Stimulated activated CD4-positive, alpha-beta T cell treated with anti-CD3 and anti-CD28 coated beads, Interleukin-4, amount 100 ng/mL, for 1 hour (primary cell): Measurements from ENCODE around the gene AMOT.

Experiments used
- DNase-seq: peaks from one replicate; pipeline ENCODE4 v3.0.0-alpha.2; 2020

AMOT gene

DNA sequence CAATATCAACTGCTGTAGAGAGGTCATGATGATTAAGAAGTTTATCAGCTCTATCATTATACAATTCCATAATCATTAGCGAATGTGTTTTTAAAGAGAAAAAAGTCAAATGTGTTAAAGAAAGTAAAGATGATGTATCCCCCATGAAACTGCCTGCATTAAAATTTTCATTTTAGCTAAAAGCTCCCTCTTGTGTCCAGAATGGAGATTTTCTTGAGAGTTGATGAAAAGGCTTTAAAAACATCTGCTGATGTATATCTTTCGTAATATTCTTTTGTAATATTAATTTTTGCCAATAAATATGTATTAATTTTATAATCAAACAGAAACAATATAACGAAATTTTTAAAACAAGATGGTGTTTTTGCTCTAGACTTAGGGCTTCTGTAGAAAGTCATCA, 108.8 kb downstream of the AMOT start:
- no peak for DNase-seq
